Measurements from ENCODE around the gene ZNF57. TPM values are rescaled to one million over a fixed set of nuclear protein-coding genes. Genes with fewer than 3 reads are reported as not detected.

Gene ZNF57
- total and polyA plus RNA-seq, 2 of the 13 experiments (the other 11 are each of a cell fraction or from before 2014, with no cell fraction given): 6.6 to 17.5 TPM

- TF ChIP-seq ZNF574 (CRISPR knock-in tag; IDR thresholded peaks at IDR 0.05): no peak
- no peak for TF ChIP-seq SP1 (IDR thresholded peaks at IDR 0.05)
- TF ChIP-seq SP1 (CRISPR knock-in tag; IDR thresholded peaks at IDR 0.05): peak; percentile 26; the same call in 1 of the 2 replicates
- peak; percentile 35; the same call in 1 of the 2 replicates for TF ChIP-seq PATZ1 (CRISPR knock-in tag; IDR thresholded peaks at IDR 0.05)
- TF ChIP-seq GABPB1 (CRISPR knock-in tag; IDR thresholded peaks at IDR 0.05): peak; percentile 16; the same call in 1 of the 2 replicates
- no peak for TF ChIP-seq SOX13 (IDR thresholded peaks at IDR 0.05)
- no peak for TF ChIP-seq SOX13 (CRISPR knock-in tag; conservative IDR thresholded peaks at IDR 0.05 in 1 of 2, IDR thresholded peaks at IDR 0.05 in 1 of 2)
- TF ChIP-seq POLR2AphosphoS2 (IDR thresholded peaks at IDR 0.05; ENCODE audit: low read depth, low read length): no peak
- TF ChIP-seq MZF1 (CRISPR knock-in tag; IDR thresholded peaks at IDR 0.05; ENCODE audit: borderline replicate concordance): no peak
- no peak for TF ChIP-seq MBD4 (IDR thresholded peaks at IDR 0.05; ENCODE audit: borderline replicate concordance, low read length)
- no peak for TF ChIP-seq ZFYVE20 (CRISPR knock-in tag; IDR thresholded peaks at IDR 0.05; ENCODE audit: borderline replicate concordance, low read depth)
- no peak for TF ChIP-seq SCMH1 (CRISPR knock-in tag; IDR thresholded peaks at IDR 0.05; ENCODE audit: borderline replicate concordance)
- no peak for TF ChIP-seq JARID2 (CRISPR knock-in tag; IDR thresholded peaks at IDR 0.05; ENCODE audit: insufficient replicate concordance)
- TF ChIP-seq ZNF17 (CRISPR knock-in tag; IDR thresholded peaks at IDR 0.05): no peak
- no peak for TF ChIP-seq ZNF18 (CRISPR knock-in tag; IDR thresholded peaks at IDR 0.05; ENCODE audit: insufficient replicate concordance)
- no peak for TF ChIP-seq ATF5 (CRISPR knock-in tag; IDR thresholded peaks at IDR 0.05; ENCODE audit: low read depth)
- TF ChIP-seq CREB1 (IDR thresholded peaks at IDR 0.05): peak; percentile 99
- TF ChIP-seq CREB1 (CRISPR knock-in tag; IDR thresholded peaks at IDR 0.05): peak; percentile 95
- TF ChIP-seq IKZF4 (CRISPR knock-in tag; IDR thresholded peaks at IDR 0.05; ENCODE audit: borderline replicate concordance, low read depth, not compliant biosample characterization): no peak
- no peak for TF ChIP-seq KDM1A (CRISPR knock-in tag; IDR thresholded peaks at IDR 0.05)
These were observed 61.4 kb downstream of the ZNF57 start (continued) for GRCh38 chr19:2962018-2962670.
